ENCODE data around the gene SLC20A1. TPM values are rescaled to one million over a fixed set of nuclear protein-coding genes. Genes with fewer than 3 reads are reported as not detected.

SLC20A1 gene
- total RNA-seq, 1 experiment from 2014 or later: 123 TPM

DNA sequence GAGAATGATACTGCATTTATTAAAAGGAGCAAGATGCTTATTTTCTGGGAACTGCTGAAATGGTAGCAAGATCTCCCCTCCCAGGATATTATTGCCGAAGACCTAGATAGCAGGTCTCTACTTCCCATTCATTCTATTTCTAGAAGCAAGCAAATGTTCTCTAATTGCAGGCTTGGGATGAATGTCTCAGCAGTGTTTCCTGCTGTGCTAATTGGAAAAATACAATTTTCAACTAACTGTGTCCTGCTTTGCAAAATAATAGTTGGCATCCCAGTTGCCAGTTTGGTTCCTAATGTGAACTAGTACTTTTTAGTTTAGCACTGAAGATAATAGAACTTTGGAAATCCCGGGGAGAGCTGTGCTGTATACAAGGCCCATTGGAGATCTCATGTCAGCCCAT lies 26.1 kb downstream of the SLC20A1 start:
- Histone ChIP-seq H4K91ac (ENCODE audit: insufficient read length, low read depth, low read length) (no peak overlapping the region), H4K8ac (replicated peaks; ENCODE audit: insufficient read length, low read depth, low read length) (no peak overlapping the region), H2BK12ac (ENCODE audit: insufficient read length, low read depth, low read length) (no peak overlapping the region), H3K4me2 (ENCODE audit: insufficient read depth, insufficient read length, low read length) (no peak overlapping the region), H3K4me1 (ENCODE audit: insufficient read depth, low read length) (no peaks in the 10 kb centered on the region), H2BK5ac (ENCODE audit: insufficient read length, low read length) (no peak overlapping the region), H3K4ac (ENCODE audit: low read depth, low read length) (no peak overlapping the region), H3K23ac (ENCODE audit: insufficient read length, low read depth, low read length) (no peak overlapping the region), H3K27ac (ENCODE audit: insufficient read length, low read depth, low read length) (no peak overlapping the region), H3K23me2 (ENCODE audit: insufficient read length, low read depth, low read length, poor library complexity, severe bottlenecking) (no peaks in the 10 kb centered on the region), H2BK20ac (ENCODE audit: low read depth, low read length, poor library complexity, severe bottlenecking) (no peak overlapping the region), H4K20me1 (ENCODE audit: control insufficient read depth, insufficient read depth, insufficient read length) (no peaks in the 10 kb centered on the region), H2AK5ac (ENCODE audit: insufficient read length, low read length) (no peak overlapping the region), H3K56ac (ENCODE audit: insufficient read length, low read depth, low read length) (no peak overlapping the region), H4K5ac (ENCODE audit: insufficient read length, low read depth, low read length) (no peak overlapping the region), H3K79me1 (ENCODE audit: insufficient read depth, low read depth, low read length, poor library complexity, severe bottlenecking) (no peaks in the 10 kb centered on the region), H3K9me3 (ENCODE audit: control insufficient read depth, low read depth, low read length) (no peaks in the 10 kb centered on the region), H3K18ac (ENCODE audit: insufficient read length, low read depth, low read length) (no peak overlapping the region), H3K14ac (ENCODE audit: insufficient read depth, low read length) (no peak overlapping the region), H3T11ph (ENCODE audit: low read length) (no peak overlapping the region), H3K9ac (ENCODE audit: extremely low read depth, insufficient read length, low read length) (no peak overlapping the region), H2BK120ac (ENCODE audit: low read depth, low read length, poor library complexity, severe bottlenecking) (no peak overlapping the region), H3K79me2 (ENCODE audit: insufficient read depth, low read length) (no peaks in the 10 kb centered on the region), H2AFZ (ENCODE audit: low read length) (no peak overlapping the region), H3K27me3 (ENCODE audit: insufficient read depth, low read length) (no peaks in the 10 kb centered on the region), H2BK15ac (ENCODE audit: low read depth, low read length) (no peak overlapping the region)
- Mint-ChIP-seq H3K36me3 (ENCODE audit: insufficient read depth in 1 of 3, low read depth in 3 of 3) (peaks cover 0 to 2% (median 0%) of the 10 kb centered on the region in 3 experiments; a peak in 1 of 7 replicates), H3K4me3 (no peak overlapping the region), H3K27me3 (ENCODE audit: low read depth) (no peaks in the 10 kb centered on the region; the same call in 1 of the 2 replicates), H3K4me1 (peaks cover 10 to 19% of the 10 kb centered on the region in 2 experiments), H3K9me3 (no peaks in the 10 kb centered on the region), H3K27ac (no peak overlapping the region)
- no CpG with 5 or more reads among the region's 2 CpGs for WGBS (ENCODE audit: extremely low coverage, insufficient read length, low lambda C conversion rate)
- TF ChIP-seq, protein P1, sequence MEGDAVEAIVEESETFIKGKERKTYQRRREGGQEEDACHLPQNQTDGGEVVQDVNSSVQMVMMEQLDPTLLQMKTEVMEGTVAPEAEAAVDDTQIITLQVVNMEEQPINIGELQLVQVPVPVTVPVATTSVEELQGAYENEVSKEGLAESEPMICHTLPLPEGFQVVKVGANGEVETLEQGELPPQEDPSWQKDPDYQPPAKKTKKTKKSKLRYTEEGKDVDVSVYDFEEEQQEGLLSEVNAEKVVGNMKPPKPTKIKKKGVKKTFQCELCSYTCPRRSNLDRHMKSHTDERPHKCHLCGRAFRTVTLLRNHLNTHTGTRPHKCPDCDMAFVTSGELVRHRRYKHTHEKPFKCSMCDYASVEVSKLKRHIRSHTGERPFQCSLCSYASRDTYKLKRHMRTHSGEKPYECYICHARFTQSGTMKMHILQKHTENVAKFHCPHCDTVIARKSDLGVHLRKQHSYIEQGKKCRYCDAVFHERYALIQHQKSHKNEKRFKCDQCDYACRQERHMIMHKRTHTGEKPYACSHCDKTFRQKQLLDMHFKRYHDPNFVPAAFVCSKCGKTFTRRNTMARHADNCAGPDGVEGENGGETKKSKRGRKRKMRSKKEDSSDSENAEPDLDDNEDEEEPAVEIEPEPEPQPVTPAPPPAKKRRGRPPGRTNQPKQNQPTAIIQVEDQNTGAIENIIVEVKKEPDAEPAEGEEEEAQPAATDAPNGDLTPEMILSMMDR (conservative IDR thresholded peaks at IDR 0.05): no peak
- DNase-seq: no peak

Data from H9 (cell line).